Activated T-cell treated with anti-CD3 and anti-CD28 coated beads for 24 hours (primary cell): Measurements from ENCODE around the gene BSN.

Experiments
- DNase-seq: peaks from one replicate; pipeline ENCODE4 v3.0.0-alpha.2; 2020; ENCODE audit warnings: low read depth

BSN gene

GRCh38 chr3:49628249-49628648, 74.0 kb downstream of the BSN start:
- DNase-seq = no peak

- no peak for DNase-seq
Observed at GRCh38 chr3:49629451-49629850, 75.2 kb downstream of the BSN start.

DNA sequence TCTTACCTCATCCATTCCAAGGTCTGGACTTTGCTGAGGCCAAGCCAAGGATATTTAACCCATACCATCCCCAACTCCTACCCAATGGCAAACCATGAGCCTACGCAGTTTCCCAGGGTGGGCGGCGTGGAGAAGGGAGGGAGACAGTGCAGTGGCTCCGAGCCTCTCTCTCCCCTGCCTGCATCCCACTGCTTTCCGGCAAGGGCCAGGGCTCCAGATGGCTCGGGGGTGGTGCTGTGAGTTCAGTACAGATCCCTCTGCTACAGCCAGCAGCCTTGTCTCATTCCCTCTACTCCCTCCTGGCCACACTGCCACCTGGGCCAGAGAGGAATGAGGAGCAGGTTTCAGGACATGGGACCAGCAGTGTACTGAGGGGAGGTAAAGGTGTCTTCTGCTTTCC, 75.6 kb downstream of the BSN start:
- DNase-seq = no peak

DNA sequence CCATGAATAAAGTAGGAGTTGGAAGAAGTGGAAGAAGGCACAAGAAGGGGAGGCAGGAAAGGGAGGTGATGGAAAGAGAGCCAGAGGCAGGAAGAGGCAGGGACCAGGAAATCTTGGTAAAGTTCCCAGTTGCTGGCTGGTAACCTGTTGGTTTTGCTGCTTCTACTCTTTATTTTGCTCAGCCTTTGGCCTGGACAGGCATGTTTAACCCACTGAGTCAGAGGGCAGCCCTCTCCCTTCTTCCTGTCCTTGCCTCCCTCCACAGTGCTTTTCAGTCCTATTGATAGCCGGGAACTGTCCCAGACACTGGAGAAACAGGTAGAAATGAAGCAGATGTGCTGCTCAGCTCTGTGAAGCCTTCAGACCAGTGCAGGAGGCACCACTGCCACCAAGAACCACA, 76.5 kb downstream of the BSN start:
- no peak for DNase-seq

- DNase-seq = no peak
Observed at GRCh38 chr3:49634736-49635135, 80.5 kb downstream of the BSN start.

DNA sequence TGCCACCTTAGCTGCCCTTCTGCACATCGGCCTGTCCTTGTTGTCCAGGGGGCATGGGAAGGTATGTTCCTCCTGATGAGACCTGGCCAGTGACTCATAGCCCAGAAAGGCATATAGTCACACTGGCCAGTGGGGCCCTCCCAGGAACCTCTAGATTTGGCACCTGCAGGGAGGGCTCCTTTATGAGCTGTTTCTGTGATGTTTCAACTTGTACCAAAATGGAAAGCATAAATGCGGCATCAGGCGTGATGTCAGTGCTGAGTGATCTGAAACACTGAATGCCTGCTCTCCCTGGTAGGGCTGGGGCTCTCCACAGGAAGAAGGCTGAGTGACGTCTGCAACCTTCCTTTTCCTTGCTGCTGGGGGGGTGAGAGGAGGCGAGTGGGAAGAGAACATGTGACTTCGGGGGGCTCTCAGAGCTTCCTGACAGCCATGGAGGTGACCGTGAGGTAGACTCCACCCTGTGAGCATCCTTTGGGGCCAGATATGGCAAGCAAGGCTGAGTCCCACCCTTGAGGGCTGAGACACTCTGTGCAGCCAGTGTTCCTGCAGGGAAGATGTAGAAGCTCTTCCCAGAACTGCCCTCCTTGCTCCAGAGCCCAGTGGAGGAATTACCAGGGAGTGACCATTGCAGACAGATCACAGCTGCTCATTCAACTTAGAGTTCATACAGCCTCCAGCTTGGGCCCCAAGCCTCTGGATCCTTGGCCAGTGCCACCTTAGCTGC, 82.8 kb downstream of the BSN start:
- no peak for DNase-seq

- no peak for DNase-seq
Observed at GRCh38 chr3:49638445-49638844, 84.2 kb downstream of the BSN start.

DNA sequence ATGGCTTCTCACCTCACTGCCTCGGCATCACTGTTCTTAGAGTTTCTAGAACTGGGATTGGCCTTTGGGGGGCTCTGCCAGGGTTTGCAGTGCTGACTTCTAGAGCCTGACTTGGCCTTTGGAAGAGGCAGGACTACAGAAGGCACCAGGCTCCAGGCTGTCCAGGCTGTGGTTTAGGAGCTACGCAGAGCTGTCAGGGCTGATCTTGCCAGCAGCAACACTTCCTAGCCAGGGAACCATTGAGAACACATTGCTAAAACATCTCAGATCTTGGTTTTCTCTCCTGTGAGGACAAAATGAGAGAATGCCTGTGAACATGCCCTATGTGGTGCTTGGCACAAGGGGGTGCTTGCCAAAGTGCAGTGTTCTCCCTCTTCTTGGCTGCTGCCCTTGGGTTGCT, 85.3 kb downstream of the BSN start:
- DNase-seq = no peak

- DNase-seq = no peak
Observed at GRCh38 chr3:49641292-49641691, 87.0 kb downstream of the BSN start.

GRCh38 chr3:49641921-49642707, 87.8 kb downstream of the BSN start:
- no peak for DNase-seq

DNA sequence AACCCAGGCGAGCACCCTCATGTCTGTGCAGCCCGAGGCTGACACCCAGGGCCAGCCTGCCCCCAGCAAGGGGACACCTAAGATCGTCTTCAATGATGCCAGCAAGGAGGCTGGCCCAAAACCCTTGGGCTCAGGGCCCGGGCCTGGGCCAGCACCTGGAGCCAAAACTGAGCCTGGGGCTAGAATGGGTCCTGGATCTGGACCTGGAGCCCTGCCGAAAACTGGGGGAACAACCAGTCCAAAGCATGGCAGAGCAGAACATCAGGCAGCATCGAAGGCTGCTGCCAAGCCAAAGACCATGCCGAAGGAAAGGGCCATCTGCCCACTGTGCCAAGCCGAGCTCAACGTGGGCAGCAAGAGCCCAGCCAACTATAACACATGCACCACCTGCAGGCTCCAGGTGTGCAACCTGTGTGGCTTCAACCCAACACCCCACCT, 88.5 kb downstream of the BSN start:
- DNase-seq = no peak

GRCh38 chr3:49644684-49645083, 90.4 kb downstream of the BSN start:
- DNase-seq = no peak

DNA sequence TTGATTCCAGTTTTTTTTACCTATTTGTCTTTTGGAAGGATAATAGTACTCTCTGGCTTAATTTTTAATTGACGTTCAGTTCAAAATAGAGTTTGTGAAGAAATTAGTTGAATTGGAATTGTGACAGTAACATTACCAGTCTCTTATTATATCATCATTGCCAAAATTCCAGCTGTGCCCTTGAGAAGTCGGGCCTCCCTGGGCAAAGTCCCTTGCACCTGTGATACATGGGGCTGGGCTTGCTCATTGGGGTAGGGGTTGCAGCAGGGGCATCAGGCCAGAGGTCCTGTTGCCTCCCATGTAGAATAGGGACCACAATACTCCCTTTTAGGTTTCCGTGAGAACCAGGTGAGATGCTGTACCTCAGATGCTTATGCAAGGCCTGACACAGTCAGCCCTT, 92.0 kb downstream of the BSN start:
- DNase-seq = no peak

DNA sequence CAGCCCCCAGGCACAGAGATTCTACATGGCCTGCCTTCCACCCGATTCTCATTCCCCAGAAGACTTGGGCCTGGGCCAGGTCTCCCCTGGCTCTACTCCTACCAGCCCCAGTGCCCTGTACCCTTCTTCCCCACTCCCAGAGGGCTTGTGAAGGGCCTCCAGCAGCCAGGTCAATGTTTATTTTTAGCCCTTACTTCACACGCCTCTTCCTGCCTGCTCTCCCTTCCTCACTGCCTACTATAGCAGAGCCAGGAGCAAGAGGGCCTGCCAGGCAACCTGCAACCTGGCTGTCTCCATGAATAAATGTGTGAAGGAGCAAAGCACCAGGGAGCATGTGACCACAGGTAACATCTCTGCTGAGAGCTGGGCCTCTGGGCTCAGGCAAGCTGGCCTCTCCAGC, 93.5 kb downstream of the BSN start:
- no peak for DNase-seq

DNA sequence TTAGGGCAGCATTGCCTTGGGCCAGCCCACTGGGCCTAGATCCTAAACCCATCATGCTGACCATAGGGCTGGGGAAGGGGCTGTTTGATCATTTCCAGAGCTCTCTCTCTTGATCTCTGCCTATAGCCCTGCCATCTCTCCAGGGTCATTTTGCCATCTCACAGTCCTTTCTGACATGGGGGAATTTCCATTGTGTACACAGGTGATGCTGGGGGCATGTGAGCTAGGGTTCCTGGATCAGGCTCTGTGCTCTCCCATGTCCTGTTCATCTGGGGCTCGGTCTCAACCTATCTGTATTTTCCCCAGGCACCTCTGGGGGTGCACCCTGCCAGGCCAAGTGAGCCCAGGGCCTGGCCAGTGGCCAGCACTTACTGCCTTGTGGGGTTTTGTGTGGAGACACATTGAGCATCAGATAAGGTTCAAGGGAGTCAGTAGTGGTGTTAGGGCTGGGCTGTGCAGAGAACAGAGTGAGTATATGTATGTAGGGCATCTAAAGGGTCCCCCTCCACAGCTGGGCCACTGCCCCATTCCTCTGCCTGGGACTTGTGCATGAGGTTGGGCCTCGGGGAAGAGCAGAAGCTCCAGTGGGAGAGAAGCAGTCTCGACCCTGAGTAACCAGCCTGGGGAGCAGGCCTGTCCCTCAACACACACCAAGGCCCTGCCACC, 94.2 kb downstream of the BSN start:
- no peak for DNase-seq

DNA sequence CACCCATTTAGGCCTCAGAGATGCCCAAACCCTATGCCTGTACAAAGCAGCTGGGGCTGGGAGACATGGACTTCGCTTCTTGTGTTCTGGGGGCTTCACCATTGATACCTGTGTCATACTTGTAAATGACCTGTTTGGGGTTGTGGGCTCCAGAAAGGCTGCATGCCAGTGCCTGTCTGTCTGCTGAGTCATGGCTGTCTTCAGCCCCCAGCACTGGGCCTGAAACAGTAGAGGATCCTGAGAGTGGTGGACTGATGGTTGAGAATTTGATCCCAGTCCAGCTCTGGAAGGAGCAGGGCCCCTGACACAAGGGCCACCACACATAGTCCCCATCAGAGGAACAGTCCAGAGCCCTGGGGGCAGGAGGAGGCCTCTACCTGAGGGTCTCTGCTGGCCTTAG, 95.3 kb downstream of the BSN start:
- no peak for DNase-seq

DNA sequence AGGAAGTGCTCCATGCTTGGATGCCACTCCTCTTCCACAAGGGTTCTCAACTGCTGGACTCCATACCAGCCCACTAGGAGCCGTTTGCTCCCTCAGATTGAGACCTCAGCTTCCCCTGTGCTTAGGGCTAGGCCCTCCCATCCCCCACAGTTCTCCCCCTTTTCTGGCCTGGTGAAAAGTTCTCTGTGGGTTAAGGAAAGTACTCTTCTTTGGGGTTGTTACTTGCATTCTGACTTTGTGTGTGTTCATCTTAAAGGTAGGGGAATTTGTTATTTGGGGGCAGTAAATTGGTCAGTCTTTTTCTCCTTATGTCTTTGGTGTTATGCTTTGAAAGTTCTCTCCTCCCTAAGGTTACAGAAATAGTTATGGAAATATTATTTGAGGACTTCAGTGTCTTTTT, 95.9 kb downstream of the BSN start:
- no peak for DNase-seq

GRCh38 chr3:49650637-49651036, 96.4 kb downstream of the BSN start:
- no peak for DNase-seq

DNA sequence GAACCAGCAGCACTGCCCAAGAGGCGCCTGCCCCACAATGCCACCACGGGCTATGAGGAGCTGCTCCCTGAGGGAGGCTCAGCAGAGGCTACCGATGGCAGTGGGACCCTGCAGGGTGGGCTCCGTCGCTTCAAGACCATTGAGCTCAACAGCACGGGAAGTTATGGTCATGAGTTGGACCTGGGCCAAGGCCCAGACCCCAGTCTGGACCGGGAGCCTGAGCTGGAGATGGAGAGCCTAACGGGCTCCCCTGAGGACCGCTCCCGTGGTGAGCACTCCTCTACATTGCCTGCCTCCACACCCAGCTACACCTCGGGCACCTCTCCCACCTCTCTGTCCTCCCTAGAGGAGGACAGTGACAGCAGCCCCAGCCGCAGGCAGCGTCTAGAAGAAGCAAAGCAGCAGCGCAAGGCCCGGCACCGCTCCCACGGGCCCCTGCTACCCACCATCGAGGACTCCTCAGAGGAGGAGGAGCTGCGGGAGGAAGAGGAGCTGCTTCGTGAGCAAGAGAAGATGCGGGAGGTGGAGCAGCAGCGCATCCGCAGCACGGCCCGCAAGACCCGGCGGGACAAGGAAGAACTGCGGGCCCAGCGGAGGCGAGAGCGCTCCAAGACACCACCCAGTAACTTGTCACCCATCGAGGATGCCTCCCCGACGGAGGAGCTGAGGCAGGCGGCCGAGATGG, 98.1 kb downstream of the BSN start:
- no peak for DNase-seq

DNA sequence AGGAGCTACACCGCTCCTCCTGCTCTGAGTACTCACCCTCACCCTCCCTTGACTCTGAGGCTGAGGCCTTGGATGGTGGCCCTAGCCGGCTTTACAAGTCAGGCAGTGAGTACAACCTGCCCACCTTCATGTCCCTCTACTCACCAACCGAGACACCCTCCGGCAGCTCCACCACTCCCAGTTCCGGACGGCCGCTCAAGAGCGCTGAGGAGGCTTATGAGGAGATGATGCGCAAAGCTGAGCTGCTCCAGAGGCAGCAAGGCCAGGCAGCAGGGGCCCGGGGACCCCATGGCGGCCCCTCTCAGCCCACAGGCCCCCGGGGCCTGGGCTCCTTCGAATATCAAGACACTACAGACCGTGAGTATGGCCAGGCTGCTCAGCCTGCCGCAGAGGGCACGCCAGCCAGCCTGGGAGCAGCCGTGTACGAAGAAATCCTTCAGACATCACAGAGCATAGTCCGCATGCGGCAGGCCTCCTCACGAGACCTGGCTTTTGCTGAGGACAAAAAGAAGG, 98.7 kb downstream of the BSN start:
- no peak for DNase-seq

GRCh38 chr3:49653621-49654020, 99.3 kb downstream of the BSN start:
- no peak for DNase-seq

DNA sequence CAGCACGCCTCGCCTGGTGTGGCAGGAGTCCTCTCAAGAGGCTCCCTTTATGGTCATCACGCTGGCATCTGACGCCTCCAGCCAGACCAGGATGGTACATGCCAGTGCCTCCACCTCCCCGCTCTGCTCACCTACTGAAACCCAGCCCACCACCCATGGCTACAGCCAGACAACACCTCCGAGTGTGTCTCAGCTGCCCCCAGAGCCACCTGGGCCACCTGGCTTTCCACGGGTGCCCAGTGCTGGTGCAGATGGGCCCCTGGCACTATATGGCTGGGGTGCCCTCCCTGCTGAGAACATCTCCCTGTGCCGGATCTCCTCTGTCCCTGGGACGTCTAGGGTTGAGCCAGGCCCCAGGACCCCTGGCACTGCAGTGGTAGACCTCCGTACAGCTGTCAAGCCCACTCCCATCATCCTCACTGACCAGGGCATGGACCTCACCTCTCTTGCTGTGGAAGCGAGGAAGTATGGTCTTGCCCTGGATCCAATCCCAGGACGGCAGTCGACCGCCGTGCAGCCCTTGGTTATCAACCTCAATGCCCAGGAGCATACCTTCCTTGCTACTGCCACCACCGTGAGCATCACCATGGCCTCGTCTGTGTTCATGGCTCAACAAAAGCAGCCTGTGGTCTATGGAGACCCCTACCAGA, 100.0 kb downstream of the BSN start:
- DNase-seq = no peak
